Panc1 (cell line): ENCODE data around the gene TMEM115. TPM values are rescaled to one million over a fixed set of nuclear protein-coding genes. Genes with fewer than 3 reads are reported as not detected.
A peak's percentile ranks its signal among the peaks of the same experiment; 100 is the strongest.

ENCODE experiments used
- ATAC-seq: fragments of 200-7000 bp; cut with Tn5 transposase; 2 replicates; pipeline ENCODE4 v1.9.1; 2020; ENCODE audit warnings: mild to moderate bottlenecking, moderate library complexity
- BruUV-seq: library from RNA; stranded (reverse); fragments of 400-500 nt; replicated peaks from 2 replicates; lab custom pipeline; 2021; lab: Mats Ljungman, UMichigan
- CTCF ChIA-PET: fragments of 300-600 bp; sonication (Branson Sonifier 250); formaldehyde crosslinking; loops from one replicate; lab custom pipeline; 2022; ENCODE audit warnings: antibody characterized with exemption; lab: Charles Lee
- POLR2A ChIA-PET: fragments of 300-600 bp; sonication (Branson Sonifier 250); formaldehyde crosslinking; loops from one replicate; lab custom pipeline; 2022; ENCODE audit warnings: antibody characterized with exemption; lab: Charles Lee
- DNase-seq: peaks from one replicate; pipeline ENCODE4 v3.0.0-alpha.2; 2010; ENCODE audit warnings: low read depth, low spot score
- H3K27ac ChIP-seq: 2 replicates; pipeline ENCODE4 v1.5.1; 2011; ENCODE audit warnings: mild to moderate bottlenecking, low read length, inconsistent platforms
- H3K27me3 ChIP-seq: fragments of 200-500 bp; sonication (Bioruptor generic); 2 replicates; pipeline ENCODE4 v1.6.0; 2014; ENCODE audit warnings: low read length, inconsistent platforms; ENCODE audit not compliant: control insufficient read depth, insufficient read depth
- H3K36me3 ChIP-seq: fragments of 200-500 bp; sonication (Bioruptor generic); 2 replicates; pipeline ENCODE4 v1.5.1; 2014; ENCODE audit warnings: inconsistent platforms, mild to moderate bottlenecking, low read length, moderate library complexity; ENCODE audit not compliant: control insufficient read depth, insufficient read depth
- H3K4me1 ChIP-seq: 2 replicates; pipeline ENCODE4 v1.5.1; 2011; ENCODE audit warnings: inconsistent platforms, mild to moderate bottlenecking, low read length, moderate library complexity; ENCODE audit not compliant: control insufficient read depth, insufficient read depth
- H3K4me3 ChIP-seq, 2 experiments: 2 replicates each; pipeline ENCODE4 v1.5.1; 2011 to 2012; ENCODE audit warnings: low read depth in 2 of 2, low read length in 2 of 2, mild to moderate bottlenecking in 2 of 2, inconsistent platforms in 1 of 2, moderate library complexity in 1 of 2
- H3K9me3 ChIP-seq: fragments of 200-500 bp; sonication (Bioruptor generic); 2 replicates; pipeline ENCODE4 v1.5.1; 2014; ENCODE audit warnings: low read depth, mild to moderate bottlenecking, inconsistent platforms, low read length, moderate library complexity; ENCODE audit not compliant: control insufficient read depth, insufficient read depth
- CTCF ChIP-seq: fragments of 450-650 bp; IDR thresholded peaks from 2 replicates; pipeline ENCODE4 v1.5.1; 2017; ENCODE audit warnings: mild to moderate bottlenecking
- POLR2AphosphoS5 ChIP-seq: IDR thresholded peaks from 2 replicates; pipeline ENCODE4 v1.6.1; 2012; ENCODE audit warnings: mild to moderate bottlenecking, low read depth, low read length, moderate library complexity
- REST ChIP-seq, 2 experiments: IDR thresholded peaks; 2 replicates each; pipeline ENCODE4 v1.6.1; 2011 to 2012; ENCODE audit warnings: low read depth in 2 of 2, control low read depth in 1 of 2, low read length in 1 of 2, mild to moderate bottlenecking in 1 of 2, moderate library complexity in 1 of 2; ENCODE audit not compliant: insufficient read depth in 1 of 2
- SIN3A ChIP-seq: IDR thresholded peaks from 2 replicates; pipeline ENCODE4 v1.6.1; 2012; ENCODE audit warnings: low read depth, mild to moderate bottlenecking, low read length, moderate library complexity, borderline replicate concordance; ENCODE audit not compliant: insufficient read depth
- TCF7L2 ChIP-seq: IDR thresholded peaks from 2 replicates; pipeline ENCODE4 v1.6.1; 2011; ENCODE audit warnings: mild to moderate bottlenecking, low read depth, low read length, inconsistent platforms
- in situ Hi-C: cut with HindIII; loops from 2 replicates; pipeline ENCODE4 v1.10.0; 2016; ENCODE audit warnings: low sequenced_read_pairs, low pct_unique_long_range_greater_than_20kb
- intact Hi-C: fragments of 100-400 bp; cut with micrococcal nuclease; formaldehyde crosslinking; loops from one replicate; pipeline ENCODE4 v1.10.0; 2022; ENCODE audit not compliant: unreplicated experiment
- total RNA-seq: library from RNA; stranded (reverse); gene quantifications from one replicate; pipeline ENCODE4 v1.2.1, GENCODE V29; 2021; ENCODE audit not compliant: unreplicated experiment

TMEM115 gene
- total RNA-seq, 1 experiment from 2014 or later = 30.2 TPM

- Histone ChIP-seq H3K4me3 (peak within 1 kb of the TSS; percentile 28 to 39), H3K27ac (0 out of 2 replicates have a peak within 1 kb of the TSS, but pooled peaks have one; percentile 26), H3K36me3 (peaks cover 8% of the 10 kb centered on the region; the same call in 1 of the 2 replicates), H3K9me3 (no peaks in the 10 kb centered on the region), H3K4me1 (0 out of 2 replicates have a peak, but pooled peaks cover 6% of the 10 kb centered on the region), H3K27me3 (no peaks in the 10 kb centered on the region)
- DNase-seq (no peak), ATAC-seq (no peak; the same call in 1 of the 2 replicates)
- ChIA-PET CTCF (no interaction called here), POLR2A (interaction anchor here (0.6 kb wide), 1 partner anchor 28 kb away, joined by 3 read pairs; no protein-coding TSS in a partner anchor)
- no peak for TF ChIP-seq REST (IDR thresholded peaks at IDR 0.05; ENCODE audit: insufficient read depth in 1 of 2, low read depth in 2 of 2, low read length in 1 of 2)
- no peak for TF ChIP-seq POLR2AphosphoS5
- no peak for TF ChIP-seq SIN3A
- TF ChIP-seq TCF7L2 = no peak
- no peak for TF ChIP-seq CTCF
- no TSS peak for BruUV-seq
- in situ Hi-C loops (no loop called here), intact Hi-C loops (no loop called here)
Measured at GRCh38 chr3:50340448-50341329, 18.6 kb downstream of the TMEM115 start, which contains the start of gene RASSF1. Gene RASSF1, minus strand, starts transcription at chr3:50340836. Its CDS starts 31 bp downstream, at chr3:50340805.

GRCh38 chr3:50340147-50340447, 19.2 kb downstream of the TMEM115 start:
- Histone ChIP-seq H3K36me3 (peaks cover 8% of the 10 kb centered on the region; the same call in 1 of the 2 replicates), H3K9me3 (no peaks in the 10 kb centered on the region), H3K4me1 (peaks cover 6% of the 10 kb centered on the region; the same call in 1 of the 2 replicates), H3K4me3 (peak overlapping the region; percentile 28 to 39), H3K27me3 (no peaks in the 10 kb centered on the region), H3K27ac (0 out of 2 replicates have a peak overlapping the region, but pooled peaks have one; percentile 26)
- in situ Hi-C loops = no loop called here
- CTCF ChIA-PET = no interaction called here
- no peak for ATAC-seq
- BruUV-seq = no TSS peak
- TF ChIP-seq TCF7L2 (no peak), SIN3A (no peak), POLR2AphosphoS5 (no peak), REST (IDR thresholded peaks at IDR 0.05; ENCODE audit: insufficient read depth in 1 of 2, low read depth in 2 of 2, low read length in 1 of 2) (no peak), CTCF (no peak)
- POLR2A ChIA-PET = interaction anchor here (0.6 kb wide), 1 partner anchor 28 kb away, joined by 3 read pairs; no protein-coding TSS in a partner anchor
- DNase-seq = no peak
- intact Hi-C loops = no loop called here
